Suprapubic skin (tissue), 3 donors: ENCODE results near the gene ZNF283.
"Not testable (repeated sequence)": the region's sequence is repeated elsewhere in the genome, so short reads cannot be mapped to it uniquely, and the experiment has no call there.

Experiments
- CTCF ChIP-seq, 2 donors: fragments of 200-600 bp in 1 of 2; fragments of 450-650 bp in 1 of 2; sonication (generic) in 1 of 2; IDR thresholded peaks; one replicate each; pipeline ENCODE4 v1.5.1; 2016 to 2019; ENCODE audit warnings: antibody characterized with exemption in 2 of 2, mild to moderate bottlenecking in 1 of 2, moderate library complexity in 1 of 2
- POLR2A ChIP-seq, 2 donors: fragments of 450-650 bp; IDR thresholded peaks; one replicate each; pipeline ENCODE4 v1.6.1; 2017; ENCODE audit warnings: antibody characterized with exemption in 2 of 2, mild to moderate bottlenecking in 2 of 2, moderate library complexity in 2 of 2

- TF ChIP-seq CTCF, POLR2A (IDR thresholded peaks at IDR 0.05): not testable (repeated sequence)
Observed at GRCh38 chr19:43866923-43867322, 39.8 kb downstream of the ZNF283 start.
